ENCODE measurements around the gene DHRS1. TPM values are rescaled to one million over a fixed set of nuclear protein-coding genes. Genes with fewer than 3 reads are reported as not detected.

Gene DHRS1
- polyA plus RNA-seq, 1 donor (not counting 4 experiments of a cell fraction or from before 2014, with no cell fraction given) = 65.1 TPM

- Histone ChIP-seq H3K27me3 (ENCODE audit: control insufficient read depth, extremely low read depth, insufficient read depth, low read length) (peaks cover 16% of the 10 kb centered on the region), H2AFZ (ENCODE audit: control insufficient read depth, low read length) (no peak overlapping the region), H3K9ac (ENCODE audit: control insufficient read depth, extremely low read depth, insufficient read depth, low read length) (no peak overlapping the region), H3K4me1 (ENCODE audit: control insufficient read depth, extremely low read depth, insufficient read depth, low read length) (peaks cover 29% of the 10 kb centered on the region), H3K79me2 (ENCODE audit: control insufficient read depth, insufficient read depth, low read length) (no peaks in the 10 kb centered on the region), H3K4me2 (ENCODE audit: control insufficient read depth, extremely low read depth, insufficient read depth, low read depth, low read length) (no peak overlapping the region), H4K20me1 (ENCODE audit: control insufficient read depth, extremely low read depth, insufficient read depth, low read length) (no peaks in the 10 kb centered on the region), H3K27ac (ENCODE audit: control insufficient read depth, insufficient read depth, low read length) (no peak overlapping the region), H3K4me3 (ENCODE audit: control insufficient read depth in 2 of 3, extremely low read depth in 1 of 3, insufficient read depth in 2 of 3, low read depth in 1 of 3, low read length in 3 of 3) (no peak overlapping the region), H3K9me1 (ENCODE audit: control insufficient read depth, extremely low read depth, insufficient read depth, low read length) (no peaks in the 10 kb centered on the region), H3K36me3 (ENCODE audit: control insufficient read depth in 2 of 2, extremely low read depth in 1 of 2, insufficient read depth in 2 of 2, low read length in 2 of 2) (peaks cover 0 to 2% of the 10 kb centered on the region in 2 experiments), H3K9me3 (ENCODE audit: control insufficient read depth, low read depth, low read length) (no peaks in the 10 kb centered on the region)
- FAIRE-seq (no peak), DNase-seq (ENCODE audit: low read depth, low spot score) (no peak)
- dilution Hi-C loops (cut with MboI; ENCODE audit: extremely low pct_ligation_motif_present, low sequenced_read_pairs) = no loop called here
- TF ChIP-seq EZH2 (IDR thresholded peaks at IDR 0.05; ENCODE audit: low read length) = no peak
- no peak for TF ChIP-seq CTCF (optimal IDR thresholded peaks at IDR 0.05 in 1 of 3, IDR thresholded peaks at IDR 0.05 in 1 of 3, conservative IDR thresholded peaks at IDR 0.05 in 1 of 3; ENCODE audit: extremely low read depth in 1 of 3, insufficient read depth in 2 of 3, low read length in 3 of 3)
These were observed 36.0 kb upstream of the DHRS1 start for GRCh38 chr14:24335461-24336171.

DNA sequence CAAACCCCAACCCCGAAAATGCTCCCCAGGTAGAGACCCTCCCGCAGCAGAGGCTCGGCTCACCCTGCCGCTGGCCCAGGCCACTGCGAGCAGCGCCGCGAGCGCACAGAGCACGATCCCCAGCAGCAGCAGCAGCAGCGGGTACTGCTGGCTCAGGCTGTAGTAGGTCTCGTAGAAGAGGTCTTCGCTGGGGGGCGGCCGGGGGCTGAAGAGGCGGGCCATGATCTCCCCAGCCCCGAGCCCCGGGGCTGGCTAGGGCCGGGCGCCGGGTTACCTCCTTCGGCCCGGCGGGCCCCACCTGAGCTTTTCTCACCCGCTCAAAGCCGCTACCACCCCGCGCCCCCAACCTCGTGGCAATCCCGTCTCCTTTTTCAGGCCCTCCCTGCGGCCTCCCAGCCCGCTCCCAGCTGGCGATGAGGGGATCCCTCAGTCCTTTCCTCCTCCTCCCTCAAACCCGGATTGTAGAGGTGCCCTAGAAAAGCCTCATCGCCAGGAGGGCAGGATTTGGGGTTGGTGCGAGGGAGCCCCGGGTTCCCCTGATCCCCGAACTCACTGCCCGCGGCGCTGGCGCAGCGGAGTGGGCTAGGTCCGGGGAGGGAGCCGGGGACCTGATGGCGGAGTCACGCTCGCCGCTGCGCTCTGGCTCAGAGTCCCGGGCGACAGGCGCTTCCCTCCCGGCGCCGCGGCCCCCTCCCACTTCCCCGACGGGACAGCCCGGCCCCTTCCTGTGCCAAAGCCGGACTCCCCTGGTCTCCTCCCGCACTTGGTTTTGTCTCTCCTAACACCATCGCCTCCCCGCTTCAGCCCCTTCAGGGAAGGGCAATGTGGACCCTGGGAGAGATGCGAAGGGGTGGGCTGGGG, 35.1 kb upstream of the DHRS1 start, which contains the start of gene ADCY4:
Gene ADCY4 (minus strand): TSS at position 641 of the 861 bp plus-strand sequence. CDS start 419 bp downstream, at position 222.
- H3K4me2 ChIP-seq (ENCODE audit: control insufficient read depth, extremely low read depth, insufficient read depth, low read depth, low read length) = peak within 1 kb of the TSS; percentile 89
- dilution Hi-C loops (cut with MboI; ENCODE audit: extremely low pct_ligation_motif_present, low sequenced_read_pairs) = no loop called here
- H4K20me1 ChIP-seq (ENCODE audit: control insufficient read depth, extremely low read depth, insufficient read depth, low read length) = no peaks in the 10 kb centered on the region
- H3K27ac ChIP-seq (ENCODE audit: control insufficient read depth, insufficient read depth, low read length) = no peak within 1 kb of the TSS
- no peaks in the 10 kb centered on the region for H3K9me3 ChIP-seq (ENCODE audit: control insufficient read depth, low read depth, low read length)
- H3K9me1 ChIP-seq (ENCODE audit: control insufficient read depth, extremely low read depth, insufficient read depth, low read length) = no peaks in the 10 kb centered on the region
- peaks cover 29% of the 10 kb centered on the region for H3K4me1 ChIP-seq (ENCODE audit: control insufficient read depth, extremely low read depth, insufficient read depth, low read length)
- TF ChIP-seq CTCF (optimal IDR thresholded peaks at IDR 0.05 in 1 of 3, IDR thresholded peaks at IDR 0.05 in 1 of 3, conservative IDR thresholded peaks at IDR 0.05 in 1 of 3; ENCODE audit: extremely low read depth in 1 of 3, insufficient read depth in 2 of 3, low read length in 3 of 3) = no peak
- peak; percentile 46 for TF ChIP-seq EZH2 (IDR thresholded peaks at IDR 0.05; ENCODE audit: low read length)
- peak within 1 kb of the TSS in 2 of 3 experiments; percentile 56 to 66 for H3K4me3 ChIP-seq (ENCODE audit: control insufficient read depth in 2 of 3, extremely low read depth in 1 of 3, insufficient read depth in 2 of 3, low read depth in 1 of 3, low read length in 3 of 3)
- H3K27me3 ChIP-seq (ENCODE audit: control insufficient read depth, extremely low read depth, insufficient read depth, low read length) = peaks cover 16% of the 10 kb centered on the region
- peak within 1 kb of the TSS; percentile 49 for H2AFZ ChIP-seq (ENCODE audit: control insufficient read depth, low read length)
- DNase-seq (ENCODE audit: low read depth, low spot score) (no peak), FAIRE-seq (no peak)
- H3K36me3 ChIP-seq (ENCODE audit: control insufficient read depth in 2 of 2, extremely low read depth in 1 of 2, insufficient read depth in 2 of 2, low read length in 2 of 2) = peaks cover 0 to 2% of the 10 kb centered on the region in 2 experiments
- H3K79me2 ChIP-seq (ENCODE audit: control insufficient read depth, insufficient read depth, low read length) = no peaks in the 10 kb centered on the region
- peak within 1 kb of the TSS; percentile 44 for H3K9ac ChIP-seq (ENCODE audit: control insufficient read depth, extremely low read depth, insufficient read depth, low read length)

Measured in keratinocyte (primary cell).